PC-9 (cell line): ENCODE data around the gene HIF1A.

Experiments
- CTCF ChIP-seq: fragments of 200-600 bp; sonication (generic); conservative IDR thresholded peaks from 2 replicates; pipeline ENCODE4 v1.6.1; 2017; ENCODE audit warnings: mixed run types, antibody characterized with exemption, mild to moderate bottlenecking, moderate library complexity
- EZH2 ChIP-seq: fragments of 200-600 bp; sonication (generic); IDR thresholded peaks from 2 replicates; pipeline ENCODE4 v1.8.0; 2017; ENCODE audit warnings: antibody characterized with exemption, low read depth

- TF ChIP-seq CTCF (no peak), EZH2 (no peak)
Measured at GRCh38 chr14:61726778-61727658, 31.7 kb downstream of the HIF1A start.
